NCI-H748 (cell line): Measurements from ENCODE around the gene KCNJ4.
A peak's percentile ranks its signal among the peaks of the same experiment; 100 is the strongest.
"Not testable (repeated sequence)": the region's sequence is repeated elsewhere in the genome, so short reads cannot be mapped to it uniquely, and the experiment has no call there.

Source experiments
- DNase-seq: peaks from one replicate; lab custom pipeline; 2025; ENCODE audit not compliant: unreplicated experiment; lab: John Stamatoyannopoulos, UW

KCNJ4 gene

DNA sequence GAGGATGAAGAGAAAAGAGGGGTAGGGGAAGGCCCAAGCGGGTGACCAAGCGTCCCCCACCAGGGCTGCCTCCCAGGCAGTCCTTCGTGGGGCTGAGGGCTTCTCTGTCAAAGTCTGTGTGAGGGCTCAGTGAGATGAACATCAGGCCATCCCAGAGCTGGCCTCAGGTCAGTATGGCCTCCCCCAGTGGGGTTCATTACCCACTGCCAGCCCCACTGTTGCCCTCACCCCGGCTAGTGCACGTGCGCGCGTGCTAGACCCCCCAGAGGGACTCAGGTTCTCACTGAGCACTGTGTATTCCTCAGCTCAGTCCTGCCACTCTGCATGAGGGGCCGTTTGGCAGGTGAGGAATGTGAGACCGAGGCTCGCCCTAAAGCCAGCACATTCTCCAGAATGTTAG lies 16.2 kb upstream of the KCNJ4 start:
- no peak for DNase-seq

DNA sequence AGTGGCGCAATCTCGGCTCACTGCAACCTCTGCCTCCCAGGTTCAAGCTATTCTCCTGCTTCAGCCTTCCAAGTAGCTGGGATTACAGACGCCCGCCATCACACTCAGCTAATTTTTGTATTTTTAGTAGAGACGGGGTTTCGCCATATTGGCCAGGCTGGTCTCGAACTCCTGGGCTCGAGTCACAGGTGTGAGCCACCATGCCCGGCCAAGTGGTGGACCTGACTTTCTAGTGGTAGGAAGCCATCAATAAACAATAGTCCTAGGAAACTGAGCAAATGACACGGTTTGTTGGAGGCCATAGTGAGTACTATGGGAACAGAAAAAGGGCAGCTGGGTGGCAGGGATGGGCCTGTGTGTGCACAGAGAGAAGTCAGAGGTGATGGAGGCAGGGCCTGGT lies 15.2 kb upstream of the KCNJ4 start:
- not testable (repeated sequence) for DNase-seq

DNA sequence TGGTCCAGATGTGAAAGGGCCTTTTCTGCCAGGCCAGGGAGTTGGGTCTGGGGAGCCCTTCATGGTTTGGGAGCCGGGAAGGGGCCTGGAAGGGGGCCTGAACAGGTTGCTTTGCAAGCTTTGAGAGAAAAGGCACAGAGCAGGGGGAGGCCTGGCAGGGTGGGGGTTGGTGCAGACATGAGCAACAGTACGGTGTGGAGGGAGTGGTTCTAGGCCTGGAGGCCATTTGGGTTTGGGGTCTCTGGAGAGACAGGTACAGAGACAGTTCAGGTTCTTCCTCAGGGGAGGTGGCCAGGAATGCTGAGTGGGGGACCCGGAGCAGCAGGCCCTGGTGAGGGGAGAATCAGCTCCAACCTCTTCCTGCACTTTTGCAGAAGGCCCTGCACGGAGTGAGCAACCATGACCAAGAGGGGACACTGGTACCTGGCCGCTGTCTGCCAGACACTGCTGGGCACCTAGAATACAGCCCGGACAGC lies 14.3 kb upstream of the KCNJ4 start:
- no peak for DNase-seq

DNA sequence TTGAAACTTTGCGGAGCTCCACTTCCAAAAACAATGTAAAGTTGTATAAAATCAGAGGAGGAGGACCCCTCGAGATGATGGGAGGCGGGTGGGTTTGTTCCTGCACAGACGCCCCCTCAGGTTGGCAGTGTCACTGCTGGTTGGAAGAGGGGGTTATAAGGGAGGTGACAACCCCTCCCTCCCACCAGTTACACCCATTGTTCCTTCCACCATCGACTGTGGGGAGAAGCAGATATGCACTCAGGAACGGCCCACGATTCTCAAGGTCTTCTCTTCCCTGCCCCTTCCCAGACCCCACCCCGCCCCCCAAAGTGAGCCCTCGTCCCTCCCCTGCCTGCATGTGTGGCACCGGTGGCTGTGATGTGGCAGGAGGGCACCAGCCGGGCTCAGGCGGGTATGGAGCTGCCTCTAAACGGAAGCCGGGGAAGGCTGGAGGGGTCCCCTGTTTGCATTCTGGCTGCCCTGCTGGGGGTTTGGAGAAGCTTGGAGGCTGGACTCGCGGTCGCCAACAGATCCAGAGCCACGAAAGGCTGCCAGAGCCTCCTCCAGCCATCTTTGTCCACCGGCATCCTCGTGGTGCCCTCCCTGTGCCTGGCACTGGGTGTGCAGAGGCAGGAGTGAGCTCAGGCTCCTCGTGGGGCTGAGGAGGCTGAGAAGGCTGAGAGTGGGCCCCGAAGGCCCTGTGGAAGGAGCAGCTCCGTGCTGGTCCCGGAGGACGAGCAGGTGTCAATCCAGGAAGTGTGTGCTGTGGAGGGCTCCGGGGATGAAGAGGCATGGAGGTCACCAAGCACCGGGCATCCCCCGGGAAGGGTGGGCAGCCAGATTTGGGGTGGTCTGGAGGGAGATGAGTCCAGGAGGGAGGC lies 13.7 kb upstream of the KCNJ4 start:
- DNase-seq = no peak

DNA sequence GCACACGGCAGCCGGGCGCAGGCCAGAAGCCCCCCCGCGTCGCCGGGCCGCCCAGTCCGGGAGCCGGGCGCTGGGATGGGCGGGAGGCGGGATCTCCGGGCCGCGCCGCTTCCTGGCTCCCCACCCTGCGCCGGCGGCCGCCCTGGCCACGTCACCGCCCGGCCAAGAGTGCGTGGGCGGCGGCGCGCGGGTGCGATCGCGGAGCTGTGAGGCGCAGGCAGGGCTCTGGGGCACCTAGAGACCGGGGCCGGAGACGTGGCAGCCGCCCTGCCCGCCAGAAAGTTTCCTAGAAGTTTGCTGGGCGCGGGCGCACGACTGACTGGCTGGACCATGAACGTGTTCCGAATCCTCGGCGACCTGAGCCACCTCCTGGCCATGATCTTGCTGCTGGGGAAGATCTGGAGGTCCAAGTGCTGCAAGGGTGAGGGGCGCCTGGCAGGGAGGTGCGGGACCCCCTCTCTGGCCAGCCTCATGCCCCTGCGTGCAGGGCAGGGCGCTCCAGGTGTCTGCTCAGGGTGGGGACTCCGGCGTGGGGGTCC lies 13.0 kb upstream of the KCNJ4 start, which contains the start of gene KDELR3:
Gene KDELR3 (plus strand): TSS at position 193 of the 539 bp plus-strand sequence. CDS start 138 bp downstream, at position 331.
- peak; percentile 23 for DNase-seq

DNA sequence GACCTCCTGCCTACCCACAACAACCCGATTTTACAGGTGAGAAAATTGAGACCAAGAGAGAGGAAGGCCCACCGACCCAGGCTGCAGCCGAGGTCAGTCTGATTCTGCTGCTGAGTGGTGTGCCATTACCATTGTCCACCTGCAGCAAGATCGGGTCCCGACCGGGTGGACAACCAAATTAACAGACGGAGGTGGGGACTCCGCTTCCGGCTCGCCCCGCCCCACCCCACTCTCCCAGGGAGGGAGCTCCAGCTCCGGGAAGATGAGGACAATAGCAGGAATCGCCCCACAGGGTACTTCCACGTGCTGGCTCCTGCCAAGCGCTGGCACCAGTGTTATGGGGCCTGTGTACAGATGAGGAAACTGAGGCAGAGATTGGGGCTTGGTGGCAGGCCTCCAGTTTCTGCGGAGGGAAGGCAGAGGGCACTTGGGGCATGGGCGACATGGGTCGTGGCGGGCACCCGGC lies 12.5 kb upstream of the KCNJ4 start:
- DNase-seq = no peak

DNA sequence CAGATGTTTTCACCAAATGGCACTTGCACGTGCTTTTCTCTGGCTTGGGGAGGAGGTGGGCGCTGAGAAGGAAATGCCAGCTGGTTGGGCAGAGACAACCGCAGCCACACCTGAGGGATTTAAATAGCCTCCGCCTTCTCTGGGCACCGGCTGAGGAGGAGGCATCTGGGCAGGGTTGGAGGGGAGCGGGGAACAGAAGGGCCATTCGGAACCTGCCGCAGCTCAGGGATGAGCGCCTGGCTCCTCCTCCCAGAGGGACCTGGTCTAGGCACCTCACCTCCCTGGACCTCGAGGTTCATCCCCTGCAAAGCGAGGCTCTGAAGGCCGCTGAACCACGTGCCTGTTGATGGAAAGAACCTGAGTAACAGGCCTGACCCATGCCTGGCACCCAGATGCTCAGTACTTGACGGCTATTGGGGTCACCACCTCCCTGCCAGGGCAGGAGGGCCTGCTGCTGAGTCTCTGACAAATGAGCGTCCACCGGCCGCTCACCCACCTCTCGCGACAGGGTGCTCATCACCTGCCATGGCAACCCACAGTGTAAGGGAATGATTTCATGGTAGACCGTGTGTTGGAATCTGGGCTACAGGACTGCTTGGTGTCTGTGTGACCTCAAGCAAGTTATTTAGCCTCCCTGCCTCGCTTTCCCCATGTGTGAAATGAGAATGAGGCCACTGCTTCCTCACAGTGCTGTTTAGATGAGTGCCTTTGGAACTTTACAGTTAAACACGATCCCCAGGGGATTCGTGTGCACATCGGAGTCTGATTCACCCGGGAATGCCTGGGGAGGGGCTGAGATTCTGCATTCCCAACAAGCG lies 10.9 kb upstream of the KCNJ4 start:
- no peak for DNase-seq

DNA sequence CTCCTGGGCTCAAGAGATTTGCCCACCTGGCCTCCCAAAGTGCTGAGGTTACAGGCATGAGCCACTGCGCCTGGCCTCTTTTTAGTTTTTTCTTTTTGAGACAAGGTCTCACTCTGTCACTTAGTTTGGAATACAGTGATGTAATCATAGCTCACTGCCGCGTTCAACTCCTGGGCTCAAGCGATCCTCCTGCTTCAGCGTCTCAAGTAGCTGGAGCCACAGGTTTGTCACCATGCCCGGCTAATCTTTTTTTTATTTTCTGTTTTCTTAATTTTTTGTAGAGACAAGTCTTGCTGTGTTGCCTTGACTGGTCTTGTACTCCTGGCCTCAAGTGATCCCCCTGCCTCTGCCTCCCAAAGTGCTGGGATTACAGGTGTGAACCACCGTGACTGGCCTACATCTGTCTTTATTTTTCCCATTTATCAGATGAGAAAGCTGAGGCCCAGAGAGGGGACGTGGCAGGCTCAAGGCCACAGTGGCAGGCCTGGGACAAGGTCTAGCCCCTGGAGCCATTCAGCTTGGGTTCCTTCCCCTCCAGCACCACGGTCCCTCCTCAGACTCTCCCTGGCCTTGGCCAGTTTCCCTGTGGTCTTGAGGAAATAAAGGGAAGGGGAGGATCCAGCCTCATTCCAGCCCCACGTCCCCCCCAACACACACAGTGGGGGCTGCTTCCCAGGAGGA lies 10.1 kb upstream of the KCNJ4 start:
- no peak for DNase-seq

DNA sequence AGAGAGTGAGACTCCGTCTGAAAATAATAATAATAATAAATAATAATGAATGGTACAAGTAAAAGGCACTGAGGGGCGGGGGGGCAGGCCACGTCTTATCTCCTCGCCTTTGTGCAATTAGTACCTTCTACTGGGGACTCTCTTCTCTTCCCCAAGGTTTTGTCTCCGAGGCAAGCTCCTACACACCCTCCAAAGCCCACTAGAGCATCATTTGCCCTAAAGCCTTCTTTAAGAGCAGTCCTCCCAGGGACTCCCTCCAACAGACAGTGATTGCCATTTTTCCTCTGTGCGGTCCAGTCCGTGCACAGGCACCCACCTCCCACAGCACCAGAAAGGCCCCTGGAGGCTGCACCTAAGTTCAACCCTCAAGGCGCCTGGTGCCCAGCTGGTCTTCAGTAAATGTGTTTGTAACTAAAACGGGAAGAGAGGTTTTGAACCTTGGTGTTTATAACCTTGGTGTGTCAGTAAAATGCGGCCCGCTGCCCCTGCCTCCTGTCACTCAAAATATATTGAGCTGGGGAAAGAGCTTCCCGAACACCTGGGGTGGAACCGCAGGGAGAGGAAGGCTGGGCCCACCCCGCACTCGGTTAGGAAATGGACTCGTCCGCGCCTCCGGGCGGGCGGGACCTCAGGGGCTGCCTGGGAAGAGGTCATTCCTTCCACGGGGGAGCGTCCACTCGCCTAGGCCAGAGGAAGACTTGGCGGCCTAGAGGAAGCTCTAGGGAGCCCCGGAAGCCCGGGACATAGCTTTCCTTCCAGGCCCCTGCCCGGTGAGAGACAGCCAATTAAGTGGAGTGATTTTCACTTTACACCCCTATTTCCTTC lies 8.2 kb upstream of the KCNJ4 start:
- no peak for DNase-seq

DNA sequence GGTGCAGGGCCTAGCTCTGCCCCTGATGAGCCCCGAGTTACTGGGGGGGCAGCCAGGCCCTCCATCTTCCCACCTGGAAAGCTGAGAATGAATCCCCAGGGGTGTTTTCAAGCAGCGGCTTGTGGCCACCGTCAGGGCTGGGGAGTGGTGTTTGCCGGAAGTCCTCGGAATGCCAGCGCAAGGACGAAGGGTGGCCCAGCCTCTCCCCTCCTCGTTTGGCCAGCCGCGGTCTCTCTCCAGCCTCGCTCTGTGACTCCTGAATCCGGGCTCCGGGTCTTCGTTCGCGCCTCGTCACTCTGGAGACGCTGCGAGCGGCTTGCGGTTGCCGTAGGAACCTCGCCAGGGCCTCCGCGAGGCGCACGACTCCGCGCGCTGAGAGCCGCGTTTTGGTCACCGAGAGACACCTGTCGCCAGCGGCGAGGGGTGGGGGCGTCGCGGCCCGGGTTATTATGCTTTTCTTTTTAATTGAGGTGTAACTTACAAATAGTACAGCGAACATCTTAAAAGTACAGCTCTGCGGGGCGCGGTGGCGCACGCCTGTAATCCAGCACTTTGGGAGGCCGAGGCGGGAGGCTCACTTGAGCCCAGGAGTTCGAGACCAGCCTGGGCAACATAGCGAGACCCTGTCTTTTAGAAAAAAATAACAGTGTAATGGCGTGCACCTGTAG lies 6.5 kb upstream of the KCNJ4 start:
- DNase-seq = peak; percentile 79

DNA sequence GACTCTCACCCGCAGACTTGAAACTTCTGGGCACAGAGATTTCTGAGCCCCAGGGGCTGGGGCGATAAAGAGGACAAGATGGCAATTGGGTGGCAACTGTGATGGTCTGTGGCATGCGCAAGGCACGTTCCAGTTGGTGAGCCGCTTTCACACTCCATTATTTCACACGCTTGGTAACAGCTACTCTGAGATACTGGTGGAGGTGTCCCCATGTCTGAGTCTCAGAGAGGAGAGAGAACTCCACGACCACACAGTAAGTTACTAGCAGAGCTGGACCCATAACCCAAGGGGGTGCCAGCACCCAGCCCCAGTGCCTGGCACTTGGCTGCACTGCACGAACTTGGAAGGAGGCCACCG lies 6.0 kb upstream of the KCNJ4 start:
- DNase-seq = no peak

DNA sequence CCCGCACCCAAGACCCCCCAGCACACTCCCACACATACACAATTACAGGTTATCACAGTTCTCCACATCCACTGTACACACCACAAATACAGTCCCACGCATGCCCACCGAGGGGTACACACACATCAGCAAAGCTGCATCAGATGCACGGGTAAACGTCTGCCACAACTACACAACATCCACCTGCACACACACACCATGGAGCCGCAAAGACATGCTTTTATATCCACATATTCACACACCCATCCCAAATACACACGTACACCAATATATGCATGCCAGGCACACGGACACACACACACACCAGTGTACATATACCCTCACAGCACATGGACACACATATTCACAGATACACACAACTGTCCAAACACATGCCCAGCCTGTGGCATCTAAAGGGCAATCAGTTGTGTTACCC lies 5.4 kb upstream of the KCNJ4 start:
- DNase-seq = no peak

DNA sequence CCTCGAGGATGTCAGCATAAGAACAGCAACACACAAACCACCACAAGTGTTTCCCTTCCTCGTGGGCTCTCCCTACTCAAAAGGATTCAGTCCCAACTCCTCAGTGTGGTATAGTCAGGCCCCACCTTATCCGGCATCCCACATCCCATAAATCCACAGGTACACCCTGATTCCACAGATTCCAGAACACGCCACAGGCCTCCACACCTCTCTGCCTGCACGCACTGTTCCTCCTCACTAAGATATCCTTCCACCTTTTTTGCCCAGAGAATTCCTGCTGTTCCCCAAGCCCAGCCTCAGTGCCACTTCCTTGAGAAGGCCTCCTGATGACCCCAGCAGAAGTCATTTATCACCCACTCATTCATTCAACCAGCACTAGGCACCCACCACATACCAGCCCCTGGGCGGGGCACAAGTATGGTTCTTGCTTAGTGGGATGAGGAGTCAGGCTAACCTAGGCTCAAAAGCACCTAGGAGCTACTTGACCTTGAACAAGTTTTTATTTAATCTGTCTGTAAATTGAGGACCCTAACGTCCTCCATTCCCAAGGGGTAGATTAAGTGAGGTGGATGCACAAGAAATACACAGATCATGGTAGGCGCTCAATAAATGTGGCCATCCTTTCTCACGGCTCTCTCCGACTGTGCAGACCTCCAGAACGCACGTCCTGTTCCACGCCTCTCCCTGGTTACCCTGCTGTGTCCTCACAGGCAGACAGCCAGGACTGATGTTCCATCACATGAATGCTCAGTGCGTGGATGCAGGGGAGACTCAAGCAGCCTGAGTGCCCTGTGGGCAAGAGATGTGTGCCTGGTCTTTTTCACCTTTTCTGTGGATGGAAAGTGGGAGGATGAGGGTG lies 2.1 kb upstream of the KCNJ4 start:
- no peak for DNase-seq

DNA sequence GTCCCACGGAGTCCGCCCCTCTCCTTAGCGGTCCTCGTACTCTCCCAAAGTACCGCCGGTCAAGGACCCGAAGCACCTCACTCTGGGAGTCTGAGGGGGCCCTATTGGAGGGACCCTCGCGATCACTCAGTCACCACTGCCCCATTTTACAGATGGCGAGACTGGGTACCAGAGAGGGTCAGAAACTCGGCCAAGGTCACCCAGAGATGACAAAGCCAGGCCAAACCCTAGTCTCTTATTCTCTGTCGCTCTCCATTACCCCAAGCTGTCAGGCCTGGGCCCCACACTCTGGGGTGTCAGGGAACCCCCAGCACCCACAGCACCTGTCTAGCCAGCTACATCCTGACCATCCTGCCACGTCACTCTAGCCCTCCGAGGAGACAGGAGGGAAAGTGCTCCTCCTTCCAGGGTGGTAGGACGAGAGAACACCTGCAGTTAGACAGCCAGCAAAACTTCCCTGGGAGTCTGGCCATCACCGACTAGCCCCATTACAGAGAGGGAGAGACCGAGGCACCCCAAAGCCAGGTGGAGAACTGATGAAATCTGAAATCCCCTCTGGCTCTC lies 1.4 kb upstream of the KCNJ4 start:
- no peak for DNase-seq

DNA sequence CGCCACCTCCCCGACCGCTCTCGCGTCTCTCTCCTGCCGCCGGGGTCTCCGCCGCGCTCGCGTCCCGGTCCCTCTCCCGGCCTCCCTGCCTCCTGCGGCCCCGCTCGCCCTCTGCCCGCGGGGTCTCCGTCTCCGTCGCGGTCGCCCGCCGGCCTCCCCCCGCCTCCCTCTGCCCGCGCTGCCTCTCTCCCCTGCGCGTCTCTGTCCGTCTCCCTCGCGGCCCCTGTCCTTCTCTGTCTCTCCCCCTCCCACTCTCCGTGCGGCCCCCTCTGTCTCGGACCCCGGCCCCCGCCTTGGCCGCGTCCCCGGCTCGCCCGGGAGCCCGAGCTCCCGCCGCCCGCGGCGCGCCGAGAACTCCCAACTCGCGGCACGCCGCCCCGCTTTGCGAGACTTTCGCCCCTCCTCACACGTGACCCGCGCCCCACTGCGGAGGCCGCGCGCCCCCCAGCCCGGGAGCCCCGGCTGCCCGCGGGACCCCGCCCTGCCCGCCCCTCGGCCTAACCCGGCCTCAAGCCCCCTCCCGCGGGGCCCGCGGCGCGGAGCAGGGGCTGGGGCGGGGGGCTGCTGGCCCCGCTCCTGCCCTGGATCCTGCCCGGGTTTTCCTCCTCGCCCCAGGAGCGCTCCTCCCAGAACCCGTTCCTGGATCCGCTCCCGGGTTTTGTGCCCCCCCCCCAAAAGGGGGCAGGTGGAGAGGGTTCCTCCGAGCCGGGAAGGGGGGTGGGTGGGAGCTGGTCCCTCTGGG lies 702 bp upstream of the KCNJ4 start:
- peak; percentile 8 for DNase-seq

DNA sequence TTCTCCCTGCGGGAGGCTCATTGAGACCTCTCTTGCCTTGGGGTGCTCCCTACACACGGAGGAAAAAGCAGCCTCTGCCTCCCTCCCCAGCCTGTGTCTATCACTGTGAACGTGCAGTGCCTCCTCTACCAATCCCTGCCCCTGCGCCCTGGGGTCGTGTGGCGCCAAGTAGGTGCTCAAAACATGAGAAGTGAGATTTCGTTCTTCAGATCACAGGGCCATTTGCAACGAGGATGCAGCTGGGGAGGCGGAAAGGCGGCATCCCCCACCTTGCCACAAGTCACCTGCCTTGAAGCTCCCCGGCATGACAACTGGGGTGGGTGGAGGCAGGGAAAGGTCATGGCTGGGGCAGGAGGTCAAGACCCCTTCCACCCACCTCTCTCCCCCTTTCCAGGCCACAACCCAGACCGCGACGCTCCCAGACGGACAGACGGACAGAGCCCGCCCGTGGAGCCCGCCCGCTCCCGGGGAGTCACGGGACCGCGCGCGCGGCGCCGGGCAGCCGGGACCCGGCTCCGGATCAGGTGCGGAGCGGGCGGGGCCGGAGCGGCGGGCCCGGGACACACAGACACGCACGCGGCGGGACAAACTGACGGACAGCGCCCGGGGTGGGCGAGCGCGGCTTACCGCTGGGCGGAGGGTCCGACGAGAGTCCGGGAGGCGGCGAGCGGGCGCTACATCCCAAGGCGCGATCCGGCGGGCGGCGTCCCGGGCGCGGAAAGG lies 485 bp downstream of the KCNJ4 start:
- no peak for DNase-seq

DNA sequence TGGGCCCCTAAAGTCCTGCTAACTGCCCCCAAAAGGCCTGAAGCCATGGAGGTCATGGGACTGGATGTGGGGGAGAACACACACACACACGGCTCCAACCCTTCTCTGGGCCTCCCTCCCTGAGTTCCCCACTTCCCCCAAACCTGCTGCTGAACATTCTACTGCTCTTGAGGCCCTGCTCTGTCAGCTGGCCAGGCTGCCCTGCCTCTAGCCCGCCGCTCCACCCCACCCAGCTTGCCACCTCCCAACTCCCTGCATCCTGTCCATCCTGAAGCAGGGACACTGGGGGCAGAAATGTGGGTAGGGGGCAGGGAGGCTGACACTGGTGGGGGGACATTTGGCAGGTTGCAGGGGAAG lies 1.0 kb downstream of the KCNJ4 start:
- no peak for DNase-seq
